CD8-positive, alpha-beta memory T cell (primary cell): ENCODE measurements around the gene ADGRV1. TPM values are rescaled to one million over a fixed set of nuclear protein-coding genes. Genes with fewer than 3 reads are reported as not detected.
A peak's percentile ranks its signal among the peaks of the same experiment; 100 is the strongest.

Source experiments
- CTCF ChIA-PET: fragments of 350-600 bp; sonication (Branson Sonifier 250); formaldehyde crosslinking; loops from one replicate; lab custom pipeline; 2021; ENCODE audit warnings: antibody characterized with exemption; lab: Charles Lee
- POLR2A ChIA-PET: fragments of 350-600 bp; sonication (Branson Sonifier 250); formaldehyde crosslinking; loops from one replicate; lab custom pipeline; 2021; ENCODE audit warnings: antibody characterized with exemption; lab: Charles Lee
- DNase-seq, 5 donors: peaks; one replicate each; pipeline versions ENCODE4 v3.0.0 to v3.0.0-alpha.2; 2020 to 2022; ENCODE audit warnings: mixed read lengths in 1 of 5
- H3K27ac ChIP-seq: one replicate; pipeline ENCODE4 v1.7.0; 2013; ENCODE audit warnings: low read depth, mild to moderate bottlenecking, low read length, moderate library complexity
- H3K27me3 ChIP-seq: 2 replicates; pipeline ENCODE4 v1.7.0; 2013; ENCODE audit warnings: low read length, mild to moderate bottlenecking; ENCODE audit not compliant: insufficient read depth, poor library complexity, severe bottlenecking
- H3K36me3 ChIP-seq: 2 replicates; pipeline ENCODE4 v1.7.0; 2013; ENCODE audit warnings: mild to moderate bottlenecking, low read length, moderate library complexity; ENCODE audit not compliant: insufficient read depth
- H3K4me1 ChIP-seq: 2 replicates; pipeline ENCODE4 v1.7.0; 2013; ENCODE audit warnings: mild to moderate bottlenecking, low read length, moderate library complexity; ENCODE audit not compliant: insufficient read depth
- H3K4me3 ChIP-seq: 2 replicates; pipeline ENCODE4 v1.7.0; 2013; ENCODE audit warnings: mild to moderate bottlenecking, low read length
- H3K9me3 ChIP-seq: 2 replicates; pipeline ENCODE4 v1.7.0; 2013; ENCODE audit warnings: mild to moderate bottlenecking, low read length
- H3K27ac Mint-ChIP-seq, 8 donors: one replicate each; pipeline ENCODE4 v1.8.0; 2020 to 2021; ENCODE audit warnings: mixed read lengths in 8 of 8, mild to moderate bottlenecking in 6 of 8, inconsistent platforms in 3 of 8, moderate library complexity in 3 of 8
- H3K27me3 Mint-ChIP-seq, 2 donors: one replicate each; pipeline ENCODE4 v1.8.0; 2020 to 2021; ENCODE audit warnings: mixed read lengths in 2 of 2, mild to moderate bottlenecking in 1 of 2, moderate library complexity in 1 of 2
- H3K36me3 Mint-ChIP-seq, 3 donors: one replicate each; pipeline ENCODE4 v1.8.0; 2020 to 2021; ENCODE audit warnings: mixed read lengths in 3 of 3, inconsistent platforms in 1 of 3, mild to moderate bottlenecking in 1 of 3
- H3K4me1 Mint-ChIP-seq, 3 donors: one replicate each; pipeline ENCODE4 v1.8.0; 2020 to 2021; ENCODE audit warnings: mixed read lengths in 3 of 3, inconsistent platforms in 1 of 3, mild to moderate bottlenecking in 1 of 3
- H3K4me3 Mint-ChIP-seq, 7 donors: one replicate each; pipeline ENCODE4 v1.8.0; 2020 to 2021; ENCODE audit warnings: mixed read lengths in 7 of 7, mild to moderate bottlenecking in 6 of 7, moderate library complexity in 4 of 7, inconsistent platforms in 2 of 7
- H3K9me3 Mint-ChIP-seq, 5 donors: one replicate each; pipeline ENCODE4 v1.8.0; 2020 to 2022; ENCODE audit warnings: mixed read lengths in 5 of 5, mild to moderate bottlenecking in 3 of 5, moderate library complexity in 2 of 5, inconsistent platforms in 1 of 5
- polyA plus RNA-seq: library from polyadenylated mRNA; unstranded; fragments of 300-500 nt; fragmentation: Illumina TruSeq; gene quantifications from one replicate; pipeline ENCODE4 v1.2.3, GENCODE V29; 2021
- total RNA-seq, 2 experiments: library from RNA; stranded (reverse); gene quantifications; one replicate each; pipeline ENCODE4 v1.2.3, GENCODE V29; 2021

The ADGRV1 gene
- total and polyA plus RNA-seq, 3 experiments from 2014 or later = 0.33 to 0.44 TPM; not detected in 1

- DNase-seq = no peak
- peaks cover 0 to 1% (median 0%) of the 10 kb centered on the region in 5 donors for H3K9me3 Mint-ChIP-seq
- H3K9me3 ChIP-seq = no peaks in the 10 kb centered on the region
- H3K4me1 Mint-ChIP-seq = peaks cover 0 to 7% (median 0%) of the 10 kb centered on the region in 3 donors
- H3K27me3 ChIP-seq = no peaks in the 10 kb centered on the region
- peaks cover 5 to 9% of the 10 kb centered on the region in 2 donors for H3K27me3 Mint-ChIP-seq
- no peak overlapping the region for H3K4me3 ChIP-seq
- CTCF ChIA-PET = no interaction called here
- no peak overlapping the region for H3K27ac ChIP-seq
- no peaks in the 10 kb centered on the region for H3K4me1 ChIP-seq
- no peak overlapping the region for H3K27ac Mint-ChIP-seq
- H3K36me3 Mint-ChIP-seq = no peaks in the 10 kb centered on the region
- POLR2A ChIA-PET = no interaction called here
- no peaks in the 10 kb centered on the region for H3K36me3 ChIP-seq
- H3K4me3 Mint-ChIP-seq = no peak overlapping the region
These were observed 585.2 kb downstream of the ADGRV1 start for GRCh38 chr5:91143840-91144239.

GRCh38 chr5:91144491-91145332, 586.1 kb downstream of the ADGRV1 start:
- ChIA-PET POLR2A (no interaction called here), CTCF (no interaction called here)
- Mint-ChIP-seq H3K27ac (peak overlapping the region in 1 of 8 donors; percentile 26), H3K27me3 (peaks cover 9% of the 10 kb centered on the region in 2 donors), H3K4me1 (peaks cover 0 to 7% (median 0%) of the 10 kb centered on the region in 3 donors), H3K4me3 (no peak overlapping the region), H3K36me3 (no peaks in the 10 kb centered on the region), H3K9me3 (peaks cover 0 to 1% (median 0%) of the 10 kb centered on the region in 5 donors)
- no peak for DNase-seq
- Histone ChIP-seq H3K9me3 (no peaks in the 10 kb centered on the region), H3K4me1 (no peaks in the 10 kb centered on the region), H3K27me3 (no peaks in the 10 kb centered on the region), H3K36me3 (no peaks in the 10 kb centered on the region), H3K4me3 (no peak overlapping the region), H3K27ac (no peak overlapping the region)

GRCh38 chr5:91145333-91145620, 586.7 kb downstream of the ADGRV1 start:
- H3K27ac ChIP-seq = no peak overlapping the region
- H3K36me3 ChIP-seq = no peaks in the 10 kb centered on the region
- peaks cover 0 to 2% (median 0%) of the 10 kb centered on the region in 5 donors for H3K9me3 Mint-ChIP-seq
- H3K4me1 Mint-ChIP-seq = peaks cover 0 to 7% (median 0%) of the 10 kb centered on the region in 3 donors
- no peak overlapping the region for H3K4me3 Mint-ChIP-seq
- H3K4me1 ChIP-seq = no peaks in the 10 kb centered on the region
- no peaks in the 10 kb centered on the region for H3K36me3 Mint-ChIP-seq
- peaks cover 12% of the 10 kb centered on the region in 2 donors for H3K27me3 Mint-ChIP-seq
- ChIA-PET CTCF (no interaction called here), POLR2A (no interaction called here)
- H3K9me3 ChIP-seq = no peaks in the 10 kb centered on the region
- no peak for DNase-seq
- no peak overlapping the region for H3K27ac Mint-ChIP-seq
- no peak overlapping the region for H3K4me3 ChIP-seq
- H3K27me3 ChIP-seq = no peaks in the 10 kb centered on the region

GRCh38 chr5:91146230-91146629, 587.6 kb downstream of the ADGRV1 start:
- CTCF ChIA-PET = no interaction called here
- H3K4me3 ChIP-seq = no peak overlapping the region
- Mint-ChIP-seq H3K4me1 (peaks cover 0 to 7% (median 0%) of the 10 kb centered on the region in 3 donors), H3K27me3 (peaks cover 16 to 19% of the 10 kb centered on the region in 2 donors), H3K9me3 (peaks cover 0 to 2% (median 0%) of the 10 kb centered on the region in 5 donors), H3K36me3 (no peaks in the 10 kb centered on the region), H3K4me3 (no peak overlapping the region), H3K27ac (no peak overlapping the region)
- no peaks in the 10 kb centered on the region for H3K27me3 ChIP-seq
- POLR2A ChIA-PET = no interaction called here
- DNase-seq = no peak
- H3K36me3 ChIP-seq = no peaks in the 10 kb centered on the region
- H3K9me3 ChIP-seq = no peaks in the 10 kb centered on the region
- no peaks in the 10 kb centered on the region for H3K4me1 ChIP-seq
- no peak overlapping the region for H3K27ac ChIP-seq

GRCh38 chr5:91146905-91147600, 588.5 kb downstream of the ADGRV1 start:
- Mint-ChIP-seq H3K4me3 (no peak overlapping the region), H3K36me3 (no peaks in the 10 kb centered on the region), H3K4me1 (peaks cover 0 to 7% (median 0%) of the 10 kb centered on the region in 3 donors), H3K9me3 (peaks cover 0 to 2% (median 0%) of the 10 kb centered on the region in 5 donors), H3K27ac (no peak overlapping the region), H3K27me3 (peaks cover 16 to 19% of the 10 kb centered on the region in 2 donors)
- Histone ChIP-seq H3K27me3 (no peaks in the 10 kb centered on the region), H3K4me3 (no peak overlapping the region), H3K4me1 (no peaks in the 10 kb centered on the region), H3K9me3 (no peaks in the 10 kb centered on the region), H3K27ac (no peak overlapping the region), H3K36me3 (no peaks in the 10 kb centered on the region)
- POLR2A ChIA-PET = no interaction called here
- DNase-seq = no peak
- CTCF ChIA-PET = no interaction called here

GRCh38 chr5:91150234-91150633, 591.6 kb downstream of the ADGRV1 start:
- no peaks in the 10 kb centered on the region for H3K36me3 Mint-ChIP-seq
- H3K4me1 Mint-ChIP-seq = no peaks in the 10 kb centered on the region
- no peak overlapping the region for H3K4me3 Mint-ChIP-seq
- H3K4me3 ChIP-seq = no peak overlapping the region
- H3K27ac Mint-ChIP-seq = no peak overlapping the region
- no peak for DNase-seq
- H3K9me3 Mint-ChIP-seq = peaks cover 0 to 2% (median 0%) of the 10 kb centered on the region in 5 donors
- H3K36me3 ChIP-seq = no peaks in the 10 kb centered on the region
- no peaks in the 10 kb centered on the region for H3K9me3 ChIP-seq
- H3K4me1 ChIP-seq = no peaks in the 10 kb centered on the region
- peaks cover 12 to 19% of the 10 kb centered on the region in 2 donors for H3K27me3 Mint-ChIP-seq
- ChIA-PET CTCF (no interaction called here), POLR2A (no interaction called here)
- no peaks in the 10 kb centered on the region for H3K27me3 ChIP-seq
- no peak overlapping the region for H3K27ac ChIP-seq

GRCh38 chr5:91150636-91151035, 592.0 kb downstream of the ADGRV1 start:
- Histone ChIP-seq H3K4me1 (no peaks in the 10 kb centered on the region), H3K27me3 (no peaks in the 10 kb centered on the region), H3K9me3 (no peaks in the 10 kb centered on the region), H3K27ac (no peak overlapping the region), H3K4me3 (no peak overlapping the region), H3K36me3 (no peaks in the 10 kb centered on the region)
- ChIA-PET POLR2A (no interaction called here), CTCF (no interaction called here)
- Mint-ChIP-seq H3K4me1 (no peaks in the 10 kb centered on the region), H3K9me3 (peaks cover 0 to 2% (median 0%) of the 10 kb centered on the region in 5 donors), H3K36me3 (no peaks in the 10 kb centered on the region), H3K4me3 (no peak overlapping the region), H3K27me3 (peaks cover 12 to 19% of the 10 kb centered on the region in 2 donors), H3K27ac (no peak overlapping the region)
- DNase-seq = no peak

- CTCF ChIA-PET = no interaction called here
- Mint-ChIP-seq H3K4me1 (no peaks in the 10 kb centered on the region), H3K27me3 (peaks cover 12 to 19% of the 10 kb centered on the region in 2 donors), H3K4me3 (no peak overlapping the region), H3K9me3 (peaks cover 0 to 2% (median 0%) of the 10 kb centered on the region in 5 donors), H3K36me3 (no peaks in the 10 kb centered on the region), H3K27ac (no peak overlapping the region)
- H3K27ac ChIP-seq = no peak overlapping the region
- no peak overlapping the region for H3K4me3 ChIP-seq
- POLR2A ChIA-PET = no interaction called here
- DNase-seq = no peak
- H3K36me3 ChIP-seq = no peaks in the 10 kb centered on the region
- no peaks in the 10 kb centered on the region for H3K4me1 ChIP-seq
- H3K27me3 ChIP-seq = no peaks in the 10 kb centered on the region
- no peaks in the 10 kb centered on the region for H3K9me3 ChIP-seq
These were observed 593.4 kb downstream of the ADGRV1 start for GRCh38 chr5:91151947-91152346.
